SK-N-MC (cell line): ENCODE data around the gene TMEM101.
"Not testable (repeated sequence)": the region's sequence is repeated elsewhere in the genome, so short reads cannot be mapped to it uniquely, and the experiment has no call there.

Experiments used
- DNase-seq: peaks from one replicate; pipeline ENCODE4 v3.0.0-alpha.2; 2011; ENCODE audit warnings: low read depth, low spot score
- H3K27ac ChIP-seq: fragments of 200-600 bp; sonication (generic); 2 replicates; pipeline ENCODE4 v1.5.1; 2016; ENCODE audit warnings: mixed run types
- H3K36me3 ChIP-seq: fragments of 200-600 bp; sonication (generic); 2 replicates; pipeline ENCODE4 v1.6.1; 2017; ENCODE audit warnings: antibody characterized with exemption, low read length, mixed read lengths; ENCODE audit not compliant: insufficient read depth
- H3K4me3 ChIP-seq: fragments of 200-600 bp; sonication (generic); 2 replicates; pipeline ENCODE4 v1.5.1; 2016
- H3K9ac ChIP-seq: fragments of 200-600 bp; sonication (generic); 2 replicates; pipeline ENCODE4 v1.8.0; 2017; ENCODE audit warnings: mixed run types, mixed read lengths; ENCODE audit not compliant: insufficient read length
- H3K9me3 ChIP-seq: fragments of 200-600 bp; sonication (generic); 2 replicates; pipeline ENCODE4 v1.6.1; 2017; ENCODE audit warnings: low read depth, mild to moderate bottlenecking, antibody characterized with exemption, low read length, moderate library complexity, mixed read lengths
- EZH2 ChIP-seq: fragments of 200-600 bp; sonication (generic); IDR thresholded peaks from one replicate; pipeline ENCODE4 v1.6.1; 2017; ENCODE audit warnings: antibody characterized with exemption
- FOXP2 ChIP-seq: optimal IDR thresholded peaks from 2 replicates; pipeline ENCODE3; 2011; ENCODE audit warnings: mild to moderate bottlenecking, moderate library complexity; ENCODE audit not compliant: insufficient read depth; ENCODE audit errors: extremely low read length, control extremely low read depth
- POLR2AphosphoS5 ChIP-seq: IDR thresholded peaks from 2 replicates; pipeline ENCODE4 v1.6.1; 2012; ENCODE audit warnings: mild to moderate bottlenecking, low read depth, low read length, borderline replicate concordance

TMEM101 gene

GRCh38 chr17:44045486-44045885 lies 30.7 kb upstream of the TMEM101 start:
- Histone ChIP-seq H3K9me3 (no peaks in the 10 kb centered on the region), H3K9ac (no peak overlapping the region), H3K27ac (no peak overlapping the region), H3K4me3 (no peak overlapping the region), H3K36me3 (peaks cover 34% of the 10 kb centered on the region)
- no peak for DNase-seq
- TF ChIP-seq EZH2 (no peak), FOXP2 (no peak)

GRCh38 chr17:44044071-44044470 lies 29.3 kb upstream of the TMEM101 start:
- H3K9ac ChIP-seq, result no peak overlapping the region
- TF ChIP-seq EZH2 (no peak), FOXP2 (no peak), POLR2AphosphoS5 (no peak)
- no peak overlapping the region for H3K4me3 ChIP-seq
- H3K36me3 ChIP-seq, result peaks cover 30% of the 10 kb centered on the region
- H3K9me3 ChIP-seq, result no peaks in the 10 kb centered on the region
- DNase-seq, result no peak
- peak overlapping the region; percentile 65 for H3K27ac ChIP-seq

- H3K36me3 ChIP-seq, result peaks cover 27% of the 10 kb centered on the region
- H3K9ac ChIP-seq, result no peak overlapping the region
- H3K9me3 ChIP-seq, result no peaks in the 10 kb centered on the region
- no peak overlapping the region for H3K4me3 ChIP-seq
- DNase-seq, result no peak
- H3K27ac ChIP-seq, result peak overlapping the region; percentile 27; the same call in 1 of the 2 replicates
- TF ChIP-seq POLR2AphosphoS5 (no peak), FOXP2 (no peak), EZH2 (no peak)
Observed at GRCh38 chr17:44043272-44043696, 28.5 kb upstream of the TMEM101 start.

GRCh38 chr17:44039829-44040635 lies 25.3 kb upstream of the TMEM101 start:
- no peak for TF ChIP-seq EZH2
- no peak for TF ChIP-seq FOXP2
- TF ChIP-seq POLR2AphosphoS5, result no peak
- Histone ChIP-seq H3K4me3 (no peak overlapping the region), H3K9ac (no peak overlapping the region), H3K27ac (no peak overlapping the region), H3K36me3 (peaks cover 36% of the 10 kb centered on the region), H3K9me3 (no peaks in the 10 kb centered on the region)
- no peak for DNase-seq

- Histone ChIP-seq H3K9ac (no peak overlapping the region), H3K4me3 (no peak overlapping the region), H3K27ac (no peak overlapping the region), H3K36me3 (peaks cover 44% of the 10 kb centered on the region), H3K9me3 (no peaks in the 10 kb centered on the region)
- TF ChIP-seq FOXP2, result no peak
- no peak for TF ChIP-seq EZH2
- no peak for TF ChIP-seq POLR2AphosphoS5
- DNase-seq, result no peak
Observed at GRCh38 chr17:44038604-44039011, 23.8 kb upstream of the TMEM101 start.

GRCh38 chr17:44037471-44037870 lies 22.7 kb upstream of the TMEM101 start:
- no peak overlapping the region for H3K27ac ChIP-seq
- H3K36me3 ChIP-seq, result peaks cover 50% of the 10 kb centered on the region
- H3K9ac ChIP-seq, result no peak overlapping the region
- TF ChIP-seq EZH2, result no peak
- no peak for TF ChIP-seq POLR2AphosphoS5
- no peak for TF ChIP-seq FOXP2
- no peak for DNase-seq
- no peak overlapping the region for H3K4me3 ChIP-seq
- H3K9me3 ChIP-seq, result no peaks in the 10 kb centered on the region

- not testable (repeated sequence) for H3K9me3 ChIP-seq, H3K4me3 ChIP-seq, DNase-seq, H3K9ac ChIP-seq, H3K27ac ChIP-seq
- H3K36me3 ChIP-seq, result peaks cover 52% of the 10 kb centered on the region
Observed at GRCh38 chr17:44034688-44035087, 19.9 kb upstream of the TMEM101 start.

- no peak overlapping the region for H3K4me3 ChIP-seq
- TF ChIP-seq FOXP2 (no peak), POLR2AphosphoS5 (no peak), EZH2 (no peak)
- H3K36me3 ChIP-seq, result peaks cover 54% of the 10 kb centered on the region
- H3K9ac ChIP-seq, result no peak overlapping the region
- H3K27ac ChIP-seq, result no peak overlapping the region
- no peaks in the 10 kb centered on the region for H3K9me3 ChIP-seq
- no peak for DNase-seq
Observed at GRCh38 chr17:44033861-44034408, 19.2 kb upstream of the TMEM101 start.

GRCh38 chr17:44030482-44030881 lies 15.7 kb upstream of the TMEM101 start:
- H3K36me3 ChIP-seq, result peaks cover 35% of the 10 kb centered on the region
- no peak for DNase-seq
- no peak overlapping the region for H3K27ac ChIP-seq
- TF ChIP-seq EZH2, result no peak
- no peak for TF ChIP-seq FOXP2
- TF ChIP-seq POLR2AphosphoS5, result no peak
- H3K9me3 ChIP-seq, result no peaks in the 10 kb centered on the region
- no peak overlapping the region for H3K4me3 ChIP-seq
- H3K9ac ChIP-seq, result no peak overlapping the region
